ENCODE results near the gene DPP10.

Gene DPP10

DNA sequence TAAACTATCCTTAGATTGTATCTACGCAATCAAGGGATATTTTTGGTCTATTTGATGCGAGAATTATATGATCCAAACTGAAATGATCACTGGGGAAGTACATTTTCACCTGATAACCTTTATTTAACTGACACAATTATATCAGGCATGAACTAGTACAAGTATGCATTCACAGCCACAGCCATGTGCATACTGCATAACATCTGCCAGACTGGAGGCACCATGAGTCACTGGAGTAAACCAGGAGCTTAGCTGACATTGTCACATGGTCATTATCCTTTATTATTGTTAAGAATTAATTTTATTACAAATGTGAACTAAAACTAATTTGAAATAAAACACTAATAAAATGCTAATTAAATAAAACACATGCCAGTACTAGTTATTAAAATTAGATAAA lies 1127.1 kb downstream of the DPP10 start:
- no peak for DNase-seq (ENCODE audit: low read depth)

DNA sequence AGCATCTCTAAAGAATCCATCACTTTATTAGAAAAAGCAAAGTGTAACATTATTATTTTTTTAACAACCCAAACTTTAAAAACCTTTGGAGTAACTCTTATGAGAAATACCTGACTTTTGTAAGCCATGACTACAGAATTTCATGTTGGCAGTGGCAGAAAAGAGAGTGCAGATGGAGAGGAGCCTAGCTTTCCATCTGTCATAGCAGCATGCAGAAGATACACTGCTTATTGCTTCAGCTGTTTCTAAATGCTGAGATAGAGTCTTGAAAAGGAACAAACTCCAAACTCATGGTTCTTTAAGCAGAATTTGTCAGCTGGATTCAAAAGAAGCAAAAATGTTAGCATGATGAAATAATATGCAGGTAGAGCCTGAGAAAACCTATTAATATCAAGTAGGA lies 1130.3 kb downstream of the DPP10 start:
- no peak for DNase-seq (ENCODE audit: low read depth)

DNA sequence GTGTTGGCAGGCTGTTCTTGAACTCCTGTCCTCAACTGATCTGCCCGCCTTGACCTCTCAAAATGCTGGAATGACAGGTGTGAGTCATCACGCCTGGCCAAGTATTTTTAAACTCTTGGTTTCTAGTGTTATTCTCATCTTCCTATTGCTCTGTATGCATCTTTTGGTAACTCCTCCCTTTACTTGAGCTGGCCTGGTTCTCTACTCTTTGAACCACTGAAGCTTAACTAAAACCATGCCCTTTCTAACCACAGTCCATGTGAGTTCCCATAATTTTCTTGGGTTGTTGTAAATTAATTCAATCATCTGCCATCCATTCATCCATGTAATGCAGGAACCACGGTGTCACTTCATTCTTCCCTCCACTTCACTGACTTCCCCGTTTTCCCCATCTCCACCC lies 1131.3 kb downstream of the DPP10 start:
- DNase-seq (ENCODE audit: low read depth) = no peak

DNA sequence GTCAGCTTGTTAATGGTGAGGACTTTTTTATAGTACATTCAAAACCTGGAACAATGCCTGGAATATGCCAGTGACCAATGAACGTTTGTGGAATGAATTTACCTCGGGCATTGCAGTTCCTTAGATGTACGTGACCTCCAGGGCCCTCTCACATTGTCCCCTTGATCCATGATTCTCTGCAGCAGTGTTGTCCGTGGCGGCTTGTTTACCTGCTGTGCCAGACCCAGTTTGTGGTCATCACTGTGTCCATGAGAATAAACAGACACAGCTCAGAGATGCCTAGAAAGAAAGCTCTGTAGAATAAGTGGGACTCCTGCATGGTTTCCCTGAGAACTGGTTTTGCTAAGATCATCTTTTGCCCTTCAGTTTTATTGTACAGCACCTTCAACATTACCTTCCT lies 1132.2 kb downstream of the DPP10 start:
- no peak for DNase-seq (ENCODE audit: low read depth)

DNA sequence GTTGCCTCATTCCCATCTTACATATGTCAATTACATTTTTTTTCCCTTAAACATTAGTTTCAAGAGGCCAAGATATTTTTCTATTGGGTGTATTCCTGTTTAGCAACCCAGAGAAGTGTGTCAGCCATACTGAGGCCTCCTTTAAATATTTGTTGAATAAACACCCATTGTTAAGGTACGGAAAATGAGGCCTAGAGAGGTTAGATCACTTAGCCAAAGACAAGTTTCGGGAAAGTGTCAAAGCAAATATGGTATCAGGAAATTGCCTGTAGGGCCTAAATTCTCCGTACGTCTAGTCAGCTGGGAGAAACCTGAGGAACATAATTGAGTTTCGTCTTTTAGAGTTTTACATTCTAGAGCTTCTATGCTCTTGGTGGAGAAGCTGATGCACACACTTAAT lies 1138.3 kb downstream of the DPP10 start:
- DNase-seq (ENCODE audit: low read depth) = no peak

DNA sequence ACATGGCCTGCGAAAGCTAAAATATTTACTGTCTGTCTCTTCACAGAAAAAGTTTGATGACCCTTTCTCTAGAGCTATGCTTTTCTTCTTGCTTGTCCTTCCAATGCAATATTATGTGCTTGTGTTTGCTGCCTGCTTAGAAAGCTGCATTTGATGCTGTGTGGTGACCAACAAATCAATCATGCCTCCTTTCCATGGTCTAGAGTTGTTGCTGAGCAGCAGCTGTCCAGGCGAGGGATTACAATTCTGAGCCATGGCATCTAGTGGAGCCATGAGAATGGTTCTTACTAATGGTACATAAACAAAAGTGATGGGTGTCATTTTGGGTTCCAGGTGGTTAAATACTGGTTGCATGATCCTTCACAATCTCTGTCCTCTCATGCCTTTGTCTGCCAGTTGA lies 1142.1 kb downstream of the DPP10 start:
- no peak for DNase-seq (ENCODE audit: low read depth)

DNA sequence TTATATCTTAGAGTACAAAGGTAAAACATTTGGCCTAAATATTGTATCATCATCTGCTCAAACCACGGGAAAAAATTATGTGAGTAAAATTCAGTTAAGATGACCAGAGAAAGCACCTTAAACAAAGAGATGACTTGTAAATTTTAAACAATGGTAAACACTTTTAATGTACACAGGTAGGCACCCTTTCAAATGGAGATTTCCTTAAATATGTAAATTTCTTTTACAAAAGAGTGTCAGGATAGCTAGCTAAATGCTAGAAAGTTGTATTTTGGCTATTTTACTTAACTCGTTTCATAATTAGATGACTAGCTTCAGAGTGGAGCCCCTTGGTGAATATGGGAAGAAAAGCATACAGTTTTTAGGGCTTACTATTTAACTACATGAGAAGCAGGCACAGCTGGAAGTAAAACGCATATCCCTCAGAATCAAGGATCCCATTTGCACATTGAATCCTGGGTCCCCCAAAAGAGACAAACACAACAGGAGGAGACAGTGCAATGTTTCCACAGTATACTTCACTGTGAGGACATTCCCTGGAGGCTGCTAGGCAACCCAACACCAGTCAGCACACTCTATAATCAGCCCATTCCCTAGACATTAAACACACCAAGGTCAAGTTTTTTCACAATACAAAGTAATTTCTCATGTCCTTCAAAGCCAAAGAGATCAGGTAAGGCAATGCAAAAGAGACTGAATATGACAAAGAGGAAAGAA lies 1154.4 kb downstream of the DPP10 start:
- DNase-seq (ENCODE audit: low read depth) = no peak

DNA sequence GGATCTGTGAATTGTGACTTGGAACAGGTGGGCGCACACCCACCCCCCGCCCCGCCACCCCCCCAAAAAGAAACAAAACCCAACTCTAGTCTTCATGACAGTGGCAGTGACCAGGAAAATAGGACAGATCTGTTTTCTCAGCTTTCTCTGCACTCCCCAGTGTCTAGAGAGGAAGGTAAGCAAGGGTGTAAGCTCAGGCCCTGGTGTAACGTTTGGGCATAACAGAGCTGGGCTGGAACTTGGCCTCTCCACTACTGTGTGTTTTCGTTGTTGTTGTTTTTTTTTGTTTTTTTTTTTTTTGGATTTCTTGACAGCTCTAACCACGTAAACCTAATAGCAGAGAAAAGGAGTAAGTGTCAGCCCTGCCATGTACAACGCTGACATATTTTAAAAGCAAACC lies 1160.8 kb downstream of the DPP10 start:
- DNase-seq (ENCODE audit: low read depth) = no peak

DNA sequence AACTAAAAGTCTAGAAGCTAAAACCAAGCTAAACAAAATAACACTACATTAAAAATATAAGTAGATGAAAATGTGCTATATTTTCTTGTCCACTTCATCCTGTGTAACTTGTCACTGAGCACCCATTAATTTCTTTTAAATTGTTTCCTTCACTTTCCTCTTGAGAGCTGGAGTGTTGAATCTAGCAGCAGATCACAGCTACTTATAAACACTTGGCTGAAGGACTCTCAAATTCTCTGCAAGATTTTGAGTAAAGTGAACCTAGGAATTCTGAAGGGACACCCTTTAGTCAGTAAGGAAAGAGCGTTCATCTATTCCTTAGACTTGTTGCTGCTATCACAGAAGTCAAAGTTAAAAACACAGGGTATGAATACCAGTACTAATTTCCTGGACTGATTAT lies 1163.9 kb downstream of the DPP10 start:
- DNase-seq (ENCODE audit: low read depth) = no peak

DNA sequence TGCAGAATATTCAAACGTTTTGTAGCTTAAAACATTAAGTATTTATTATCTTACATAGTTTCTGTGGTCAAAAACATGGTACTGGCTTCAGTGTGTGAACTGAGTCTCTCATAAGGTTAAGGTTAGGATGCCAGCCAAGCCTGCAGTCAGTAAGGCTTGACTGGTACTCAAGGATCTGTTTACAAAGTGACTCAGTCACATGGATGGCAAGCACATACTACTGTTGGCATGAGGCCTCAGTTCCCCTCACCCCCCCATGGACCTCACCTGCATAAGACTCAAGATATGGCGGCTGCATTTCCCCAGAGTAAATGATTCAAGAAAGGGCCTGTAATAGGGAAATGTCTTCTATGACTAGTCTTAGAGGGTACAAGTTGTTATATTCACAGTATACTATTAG lies 1167.5 kb downstream of the DPP10 start:
- DNase-seq (ENCODE audit: low read depth) = no peak

DNA sequence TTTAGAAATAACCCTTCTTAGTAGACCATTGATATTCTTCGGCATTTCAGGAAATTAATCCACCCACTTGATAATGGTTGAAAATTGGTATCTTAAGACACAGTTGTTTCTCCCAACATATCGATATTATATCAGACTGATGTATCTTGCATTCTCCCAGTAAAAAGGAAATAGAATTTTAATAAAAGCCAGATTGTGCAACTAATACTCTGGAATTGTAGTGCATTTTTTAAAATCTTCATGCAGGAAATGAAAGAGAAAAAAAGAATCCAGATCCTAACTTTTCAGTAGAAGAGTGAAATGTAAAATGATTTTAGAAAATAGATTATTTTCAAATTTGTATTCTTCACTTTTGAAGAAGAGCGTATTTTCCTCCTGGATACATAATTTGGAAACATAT lies 1168.4 kb downstream of the DPP10 start:
- DNase-seq (ENCODE audit: low read depth) = no peak

DNA sequence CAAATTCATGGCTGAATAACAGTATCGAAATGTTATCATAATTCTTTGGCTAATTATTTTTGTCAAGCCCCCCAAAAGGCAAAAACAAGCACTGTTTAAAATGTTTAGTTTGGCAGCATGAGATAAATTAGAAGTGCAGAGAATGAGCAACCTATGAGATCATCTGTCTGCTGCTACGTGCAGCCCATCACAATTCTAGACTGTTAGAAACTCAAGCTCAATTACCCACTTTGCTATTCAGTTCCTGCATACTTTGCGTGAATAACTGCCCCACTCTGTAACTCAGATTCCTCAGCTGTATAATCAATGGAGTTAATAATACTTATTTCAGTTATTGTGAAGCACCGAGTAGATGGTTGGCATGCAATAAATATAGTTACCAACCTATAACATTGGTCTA lies 1181.9 kb downstream of the DPP10 start:
- no peak for DNase-seq (ENCODE audit: low read depth)

DNA sequence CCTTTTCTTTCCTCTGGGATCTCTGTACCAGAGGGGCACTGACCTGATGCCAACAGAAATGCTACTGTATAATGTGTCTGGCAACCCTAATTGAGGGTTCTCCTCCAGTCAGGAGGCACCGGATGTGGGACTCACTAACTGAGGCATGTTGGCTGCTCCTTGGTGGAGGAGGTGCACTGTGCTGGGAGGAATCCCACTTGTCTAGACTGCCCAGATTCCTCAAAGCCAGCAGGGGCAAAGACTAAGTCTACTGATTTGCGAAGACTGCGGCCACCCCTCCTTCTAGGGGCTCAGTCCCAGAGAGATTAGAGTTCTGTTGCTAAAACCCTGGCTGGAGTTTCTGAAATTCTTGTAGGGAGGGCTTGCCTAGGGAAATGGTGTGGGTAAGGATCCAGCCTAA lies 1192.1 kb downstream of the DPP10 start:
- DNase-seq (ENCODE audit: low read depth) = no peak

DNA sequence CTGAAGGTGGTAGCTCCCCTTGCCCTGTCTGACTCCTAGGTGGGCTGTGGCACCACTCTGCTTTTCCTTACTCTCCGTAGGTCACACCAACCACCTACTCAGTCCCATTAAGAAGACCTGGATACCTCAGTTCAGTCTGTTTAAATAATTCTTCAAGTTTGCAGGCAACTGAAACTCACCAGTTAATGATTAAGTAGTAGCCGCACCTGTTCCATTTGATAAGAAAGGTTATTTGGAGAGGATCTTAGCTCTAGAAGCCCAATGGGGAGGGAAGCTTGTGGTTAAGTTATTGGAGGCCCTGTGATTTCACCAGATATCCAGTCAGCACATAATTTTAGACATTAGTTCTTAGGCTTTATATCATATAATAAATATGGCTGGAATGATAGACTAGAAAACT lies 1193.0 kb downstream of the DPP10 start:
- no peak for DNase-seq (ENCODE audit: low read depth)

DNA sequence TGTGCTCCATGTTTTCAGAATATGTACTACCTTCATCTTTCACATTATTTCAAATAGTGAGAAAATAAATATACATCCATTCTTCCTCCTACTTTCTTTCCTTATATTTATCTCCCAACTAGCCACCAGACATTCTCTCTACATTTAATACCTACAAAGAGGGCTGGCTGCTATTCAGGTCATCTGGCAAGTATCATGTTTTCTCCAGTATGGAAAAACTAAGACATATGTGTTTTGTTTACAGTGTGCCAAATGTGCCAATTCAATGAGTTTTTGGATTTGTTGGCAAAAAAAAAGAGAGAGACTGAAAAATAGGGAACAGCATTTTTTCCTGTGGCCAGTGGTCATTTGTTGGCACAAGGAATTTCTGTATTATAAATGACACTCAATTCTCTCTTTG lies 1207.3 kb downstream of the DPP10 start:
- no peak for DNase-seq (ENCODE audit: low read depth)

DNA sequence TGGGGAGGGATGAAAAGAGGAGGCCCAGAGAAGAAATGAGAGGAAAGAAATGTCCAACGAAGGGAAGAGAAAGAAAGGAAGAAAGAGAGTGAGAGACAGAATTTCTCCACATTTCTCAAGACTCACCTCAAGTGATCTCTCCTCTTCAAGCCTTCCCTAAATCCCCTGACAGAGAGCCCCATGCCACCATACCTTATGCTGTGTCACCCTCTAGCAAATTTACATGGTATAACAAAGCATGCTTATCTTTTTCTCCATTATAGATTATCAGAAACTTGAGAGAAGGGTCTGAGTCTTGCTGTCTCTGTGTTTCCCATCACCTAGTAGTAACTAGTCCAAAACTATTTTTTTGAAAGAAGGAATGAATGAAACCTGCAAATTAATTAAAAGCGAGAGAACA lies 1208.4 kb downstream of the DPP10 start:
- DNase-seq (ENCODE audit: low read depth) = no peak

DNA sequence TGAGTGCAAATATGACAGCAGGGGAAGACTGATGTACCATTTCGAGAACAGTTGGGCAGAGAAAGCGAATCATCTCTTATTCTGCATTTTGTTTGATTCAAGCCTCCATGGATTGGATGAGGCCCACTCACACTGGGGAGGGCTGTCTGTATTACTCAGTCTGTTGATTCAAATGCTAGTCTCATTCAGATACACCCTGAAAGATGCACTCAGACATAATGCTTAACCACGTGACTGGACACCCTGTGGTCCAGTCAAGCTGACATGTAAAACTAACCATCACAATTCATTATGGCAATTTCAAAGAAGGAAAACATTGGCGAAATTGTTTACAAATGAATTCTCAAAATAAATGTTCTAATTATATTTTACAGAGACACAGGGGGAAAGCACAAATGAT lies 1210.2 kb downstream of the DPP10 start:
- DNase-seq (ENCODE audit: low read depth) = no peak

DNA sequence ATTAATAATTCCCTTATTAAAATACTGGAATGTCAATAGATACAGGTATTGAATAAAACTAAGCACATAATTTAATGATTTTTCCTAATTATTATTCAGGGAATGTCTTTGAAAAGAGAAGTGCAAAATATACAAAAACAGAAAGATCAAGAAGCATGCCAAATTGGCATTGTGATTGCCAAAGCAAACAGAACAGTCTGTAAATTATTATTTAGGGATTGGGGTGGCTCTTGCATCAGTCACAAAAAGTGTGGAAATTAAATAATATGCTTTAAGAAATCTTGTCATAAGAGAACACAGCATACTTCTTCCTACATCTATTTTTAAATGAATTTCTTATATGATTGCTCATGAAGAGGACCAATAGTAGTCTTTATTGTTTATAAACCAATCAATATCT lies 1211.9 kb downstream of the DPP10 start:
- DNase-seq (ENCODE audit: low read depth) = no peak

DNA sequence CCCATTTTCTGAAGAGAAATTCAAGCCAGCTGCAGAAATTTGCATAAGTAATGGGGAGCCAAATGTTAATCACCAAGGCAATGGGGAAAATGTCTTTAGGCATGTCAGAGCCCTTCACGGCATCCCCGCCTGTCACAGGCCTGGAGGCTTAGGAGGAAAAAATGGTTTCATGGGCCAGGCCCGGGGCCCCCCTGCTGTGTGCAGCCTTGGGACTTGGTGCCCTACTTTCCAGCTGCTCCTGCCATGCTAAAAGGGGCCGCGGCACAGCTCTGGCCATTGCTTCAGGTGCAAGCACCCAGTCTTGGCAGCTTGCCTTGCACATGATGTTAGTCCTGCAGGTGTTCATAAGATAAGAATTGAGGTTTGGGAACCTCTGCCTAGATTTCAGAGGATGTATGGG lies 1235.7 kb downstream of the DPP10 start:
- no peak for DNase-seq (ENCODE audit: low read depth)

DNA sequence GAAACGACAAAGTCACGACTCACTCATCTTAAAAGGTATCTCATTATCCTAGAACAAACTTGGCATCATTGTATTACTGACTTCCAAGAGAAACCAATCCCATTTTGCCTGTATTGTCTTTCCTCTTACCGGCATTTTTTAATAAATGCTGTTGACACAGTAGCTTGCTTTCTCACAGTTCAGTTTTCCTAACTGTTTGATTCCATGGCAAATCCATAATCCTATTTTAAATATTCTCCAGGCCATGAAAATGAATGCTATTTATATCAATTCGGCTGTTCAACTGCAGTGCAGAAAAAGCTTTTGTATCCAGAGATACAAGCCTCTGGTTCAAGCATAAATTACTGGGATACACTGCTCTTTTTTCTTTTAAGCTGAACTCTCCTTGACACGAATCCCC lies 1241.9 kb downstream of the DPP10 start:
- no peak for DNase-seq (ENCODE audit: low read depth)

DNA sequence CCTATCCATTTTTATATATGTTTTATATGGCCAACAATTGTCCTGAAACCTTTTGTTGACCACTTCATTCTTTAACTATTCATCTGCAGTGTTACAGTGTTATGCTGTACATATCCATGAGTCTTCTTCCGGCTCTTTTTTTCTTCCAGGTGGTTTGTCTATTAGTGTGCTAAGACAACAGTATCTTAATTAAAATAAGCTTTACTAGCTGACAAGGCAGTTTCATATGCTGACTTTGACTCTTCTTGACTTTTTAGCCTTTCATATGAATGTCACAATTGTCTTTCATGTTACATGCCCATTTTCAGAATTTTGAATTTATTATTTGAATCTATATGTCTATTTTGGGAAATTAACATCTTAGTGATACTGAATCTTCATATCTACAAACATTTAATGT lies 1249.0 kb downstream of the DPP10 start:
- no peak for DNase-seq (ENCODE audit: low read depth)

DNA sequence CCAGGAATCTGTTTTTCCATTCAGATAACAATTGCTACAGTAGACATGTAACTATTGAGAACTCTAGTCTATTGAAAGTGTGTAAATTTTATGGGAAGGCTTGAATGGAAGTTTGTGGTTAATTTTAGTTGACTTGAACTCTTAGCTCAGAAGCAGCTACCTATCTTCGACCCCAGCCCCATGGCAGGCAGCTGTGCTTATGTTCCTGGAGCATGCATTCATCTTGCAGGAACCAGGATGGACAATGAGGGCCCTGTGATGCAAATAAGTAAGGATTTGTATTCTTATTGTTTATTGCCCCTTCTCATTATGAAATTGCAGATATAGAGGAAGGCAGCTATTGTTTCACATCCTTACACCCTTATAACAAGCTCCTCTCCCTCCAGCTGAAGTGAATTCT lies 1252.2 kb downstream of the DPP10 start:
- no peak for DNase-seq (ENCODE audit: low read depth)

DNA sequence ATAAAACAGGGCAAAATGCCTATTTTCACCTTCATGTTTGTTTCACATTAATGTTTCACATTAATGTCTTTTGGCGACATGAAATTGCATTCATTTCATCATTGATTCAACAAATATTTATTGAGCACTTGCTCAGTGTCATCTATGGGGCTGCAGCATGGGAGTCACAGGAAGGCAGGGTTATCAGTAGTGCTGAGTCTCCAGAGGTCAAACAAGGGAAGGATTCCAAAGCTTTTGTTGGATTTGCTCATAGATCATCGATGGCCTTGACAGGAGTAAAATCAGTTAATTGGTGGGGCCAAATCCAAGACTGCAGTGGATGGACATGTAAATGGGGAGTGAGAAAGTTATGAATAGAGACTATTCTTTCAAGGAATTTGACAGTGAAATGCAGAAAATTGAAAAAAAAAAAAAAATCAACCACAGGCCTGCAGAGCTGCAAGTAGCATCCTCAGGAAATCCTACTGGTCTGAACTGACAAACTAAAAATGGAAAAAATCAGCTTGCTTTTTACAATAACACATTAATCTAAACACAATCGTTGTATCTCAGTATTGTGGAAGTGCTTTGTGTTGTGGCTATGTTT lies 1290.8 kb downstream of the DPP10 start:
- no peak for DNase-seq (ENCODE audit: low read depth)

DNA sequence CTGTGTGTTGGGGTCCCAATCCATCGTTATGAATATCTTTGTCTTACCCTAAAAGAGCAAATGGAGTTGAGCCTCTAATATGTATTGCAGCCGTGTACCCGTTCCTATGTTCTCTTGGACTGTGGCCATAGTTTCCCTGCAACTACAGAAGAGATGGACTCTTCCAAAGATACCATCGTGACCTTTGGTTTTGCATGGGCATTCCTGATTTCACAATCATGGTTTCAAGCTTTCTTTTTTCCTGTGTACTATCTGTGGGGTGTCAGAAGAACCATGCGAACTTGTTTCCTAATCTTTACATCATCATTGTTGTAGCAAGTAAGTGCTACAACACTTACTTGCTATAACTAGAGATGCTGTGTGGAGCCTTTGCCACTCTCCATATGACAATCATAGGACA lies 1295.7 kb downstream of the DPP10 start:
- no peak for DNase-seq (ENCODE audit: low read depth)

All from ELR (cell line).